Right ventricle myocardium superior (tissue), 1 donor: ENCODE measurements around the gene CAPN13. TPM values are rescaled to one million over a fixed set of nuclear protein-coding genes. Genes with fewer than 3 reads are reported as not detected.

Experiments
- ATAC-seq: fragments of 200-7000 bp; cut with Tn5 transposase; one replicate; pipeline ENCODE4 v1.9.1; 2020; ENCODE audit warnings: mild to moderate bottlenecking; ENCODE audit not compliant: poor library complexity
- DNase-seq: peaks from one replicate; pipeline ENCODE4 v3.0.0-alpha.2; 2020
- intact Hi-C: fragments of 100-400 bp; cut with DNase I; formaldehyde crosslinking; loops from one replicate; pipeline ENCODE4 v1.11.2; 2022
- total RNA-seq: library from RNA; stranded (reverse); fragmentation: NEBNext Ultra II Directional; extraction: Animal tissue kit (Norgen Biotek cat#: 25700); gene quantifications from one replicate; pipeline ENCODE4 v1.2.1, GENCODE V29; 2021
- donor health status: DM: no; HTN: yes; CAD: no; lungs with severe emphysema.

CAPN13 gene
- total RNA-seq, 1 donor from 2014 or later = not detected

GRCh38 chr2:30678410-30679137, 128.7 kb downstream of the CAPN13 start:
- intact Hi-C loops = no loop called here
- ATAC-seq (no peak), DNase-seq (no peak)

- intact Hi-C loops = no loop called here
- ATAC-seq = no peak
- no peak for DNase-seq
These were observed 129.3 kb downstream of the CAPN13 start for GRCh38 chr2:30677861-30678385.

- ATAC-seq = no peak
These were observed 130.0 kb downstream of the CAPN13 start for GRCh38 chr2:30677231-30677630.

GRCh38 chr2:30675758-30676157, 131.5 kb downstream of the CAPN13 start:
- intact Hi-C loops = no loop called here
- ATAC-seq (no peak), DNase-seq (no peak)

More at GRCh38 chr2:30677231-30677630, 130.0 kb downstream of the CAPN13 start:
- intact Hi-C loops = no loop called here
- DNase-seq = no peak

- no peak for ATAC-seq
- intact Hi-C loops = no loop called here
- no peak for DNase-seq
These were observed 134.1 kb downstream of the CAPN13 start for GRCh38 chr2:30673127-30673526.
